Measurements from ENCODE around the gene CIAO3.
"Not testable (repeated sequence)": the region's sequence is repeated elsewhere in the genome, so short reads cannot be mapped to it uniquely, and the experiment has no call there.

The CIAO3 gene

DNA sequence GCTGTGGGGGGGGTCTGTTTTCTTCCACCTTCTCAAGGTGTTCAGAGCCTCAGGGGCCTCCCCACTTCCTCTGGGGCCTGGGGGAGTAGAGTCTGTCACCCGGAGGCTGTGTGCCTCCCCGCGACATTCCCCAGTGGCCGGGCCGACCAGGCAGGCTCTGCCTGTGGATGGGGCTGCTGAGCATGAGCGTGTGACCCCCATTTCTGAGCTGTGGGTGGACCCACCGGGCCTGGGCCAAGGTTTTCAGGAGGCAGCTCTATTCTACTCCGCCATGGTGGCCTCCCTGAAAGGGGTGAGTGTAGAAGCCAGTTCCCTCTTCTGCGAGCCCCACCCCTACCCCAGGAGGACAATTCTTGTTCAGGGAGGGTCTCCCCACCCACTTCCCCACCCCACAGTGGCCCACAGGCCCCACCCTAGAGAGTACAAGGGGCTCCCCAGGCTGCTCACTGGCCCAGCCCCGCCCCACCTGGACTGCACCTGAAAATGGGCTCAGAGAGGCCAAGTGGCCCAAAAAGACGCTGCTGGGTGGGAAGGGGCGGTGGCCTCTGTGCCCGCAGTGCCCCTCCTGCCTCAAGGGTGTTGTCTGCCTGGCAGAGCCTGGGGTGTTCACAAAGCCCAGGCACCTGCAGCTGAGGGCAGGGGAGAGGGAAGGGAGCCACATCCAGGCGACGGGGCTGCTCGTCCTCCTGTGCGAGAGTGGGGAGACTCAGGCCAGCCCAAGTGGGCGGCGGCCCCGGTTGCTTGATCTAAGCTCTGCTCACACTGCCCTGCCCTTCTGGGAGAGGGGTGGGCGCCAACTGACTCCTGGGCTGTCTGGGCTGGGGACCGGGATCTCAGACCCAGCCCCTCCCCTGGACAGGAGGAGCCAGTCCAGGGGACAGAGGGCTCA, 21.1 kb upstream of the CIAO3 start:
- no peak for DNase-seq (ENCODE audit: extremely low spot score, insufficient read length, low read depth)
- FAIRE-seq: no peak

DNA sequence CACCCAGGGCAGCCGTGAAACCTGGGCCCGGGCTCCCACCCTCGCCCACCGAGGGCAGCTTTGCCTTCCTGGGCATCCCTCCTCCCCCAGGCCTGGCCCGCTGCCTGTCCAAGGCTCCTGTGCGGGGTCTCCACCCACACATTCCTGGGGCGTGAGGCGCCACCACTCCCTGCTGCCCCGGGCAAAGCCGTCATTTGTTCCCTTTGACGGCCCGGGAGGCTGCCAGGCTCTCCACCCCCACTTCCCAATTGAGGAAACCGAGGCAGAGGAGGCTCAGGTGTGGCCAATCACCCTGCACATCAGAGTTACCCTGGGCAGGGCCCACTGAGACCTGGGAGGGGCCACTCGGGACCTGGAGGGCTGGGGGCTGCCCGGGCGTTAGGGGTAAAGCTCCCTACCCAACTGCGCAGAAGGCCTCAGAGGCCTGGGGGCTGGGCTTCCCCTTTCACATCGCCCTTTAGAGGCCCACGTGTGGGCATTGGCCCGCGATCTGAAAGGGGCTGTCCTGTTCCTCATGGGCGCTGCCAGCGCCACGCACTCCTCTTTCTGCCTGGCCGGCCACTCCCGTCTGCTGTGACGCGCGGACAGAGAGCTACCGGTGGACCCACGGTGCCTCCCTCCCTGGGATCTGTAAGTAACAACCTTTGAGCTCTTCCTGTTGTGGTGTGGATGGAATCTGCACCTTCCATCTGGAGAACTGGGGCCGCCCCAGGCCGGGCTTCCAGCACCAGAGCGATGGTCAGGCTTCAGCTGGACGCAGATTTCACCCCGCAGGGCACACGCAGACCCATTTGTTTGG, 19.9 kb upstream of the CIAO3 start, which contains the start of gene MSLN:
MSLN (plus strand) TSS at position 190 of the 799 bp plus-strand sequence. CDS start 1,947 bp downstream, outside the sequence.
- no peak for DNase-seq (ENCODE audit: extremely low spot score, insufficient read length, low read depth)
- FAIRE-seq: no peak

DNA sequence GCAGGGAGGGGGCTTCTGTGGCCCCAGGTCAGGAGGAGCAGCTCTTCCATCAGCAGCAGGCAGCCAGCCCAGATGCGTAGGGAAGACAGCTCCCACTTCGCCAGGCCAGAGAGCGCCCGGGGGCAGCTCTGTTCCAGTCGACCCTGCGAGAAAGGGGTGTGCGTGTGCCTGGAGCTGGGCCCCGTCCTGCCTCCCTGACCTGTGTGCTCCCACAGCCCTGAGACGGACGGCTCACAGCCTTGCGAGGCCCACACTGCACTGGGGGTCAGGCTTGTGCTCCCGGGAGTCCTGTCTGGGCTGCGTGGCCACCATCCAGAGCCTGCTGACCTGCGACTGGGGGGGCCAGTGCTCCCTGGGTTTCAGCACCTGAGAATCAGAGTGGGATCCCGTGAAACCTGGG, 19.3 kb upstream of the CIAO3 start:
- FAIRE-seq: no peak
- no peak for DNase-seq (ENCODE audit: extremely low spot score, insufficient read length, low read depth)

DNA sequence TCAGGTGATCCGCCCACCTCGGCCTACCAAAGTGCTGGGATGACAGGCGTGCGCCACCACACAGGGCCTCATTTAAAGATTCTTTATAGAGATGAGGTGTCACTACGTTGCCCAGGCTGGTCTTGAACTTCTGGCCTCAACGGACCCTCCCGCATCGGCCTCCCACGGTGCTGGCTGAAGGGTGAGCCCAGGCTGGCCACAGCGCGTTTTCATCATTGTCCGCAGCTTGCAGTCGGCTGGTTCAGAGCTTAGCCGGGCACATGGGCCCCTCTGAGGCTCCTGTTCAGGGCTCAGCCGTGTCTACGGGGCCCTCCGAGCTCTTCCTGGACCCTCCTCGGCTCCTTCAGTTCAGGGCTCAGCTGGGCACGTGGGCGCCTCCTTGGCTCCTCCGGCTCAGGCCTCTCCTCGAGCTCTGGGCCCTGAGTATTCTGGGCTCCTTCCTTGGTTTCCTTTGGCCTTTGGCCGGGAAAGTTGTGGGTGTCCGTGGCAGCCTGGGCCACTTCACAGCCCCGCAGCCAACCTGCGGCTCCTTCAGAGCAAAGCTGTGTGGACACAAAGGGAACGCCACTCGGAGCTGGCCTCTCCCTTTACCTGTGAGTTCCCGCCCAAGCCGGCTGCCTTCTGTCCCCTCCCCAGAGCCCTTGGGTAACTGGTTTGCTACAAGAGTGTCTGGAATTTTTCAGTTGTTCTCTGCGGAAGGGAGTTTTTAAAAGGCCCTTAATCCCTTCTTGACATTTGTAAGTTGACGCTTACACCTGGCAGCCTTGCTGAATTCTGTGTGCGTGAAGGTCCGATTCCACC, 18.5 kb upstream of the CIAO3 start:
- DNase-seq (ENCODE audit: extremely low spot score, insufficient read length, low read depth) (no peak), FAIRE-seq (no peak)

DNA sequence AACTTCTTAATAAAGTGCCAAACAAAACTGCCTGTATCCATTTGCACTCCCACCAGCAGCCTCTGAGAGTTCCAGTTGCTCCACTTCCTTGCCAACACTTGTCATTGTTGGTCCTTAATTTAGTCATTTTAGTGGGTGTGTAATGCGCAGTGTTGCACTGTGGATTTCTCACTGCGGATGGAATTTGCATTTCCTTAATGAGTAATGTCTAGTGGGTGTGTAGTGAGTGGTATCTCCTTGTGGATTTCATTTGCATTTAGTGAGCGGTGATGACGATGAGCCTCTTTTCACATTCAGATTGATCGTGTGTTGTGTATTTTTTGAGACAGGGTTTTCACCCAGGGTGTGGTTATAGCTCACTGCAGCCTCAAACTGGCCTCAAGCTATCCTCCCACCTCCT, 15.6 kb upstream of the CIAO3 start:
- DNase-seq (ENCODE audit: extremely low spot score, insufficient read length, low read depth) (no peak), FAIRE-seq (no peak)

DNA sequence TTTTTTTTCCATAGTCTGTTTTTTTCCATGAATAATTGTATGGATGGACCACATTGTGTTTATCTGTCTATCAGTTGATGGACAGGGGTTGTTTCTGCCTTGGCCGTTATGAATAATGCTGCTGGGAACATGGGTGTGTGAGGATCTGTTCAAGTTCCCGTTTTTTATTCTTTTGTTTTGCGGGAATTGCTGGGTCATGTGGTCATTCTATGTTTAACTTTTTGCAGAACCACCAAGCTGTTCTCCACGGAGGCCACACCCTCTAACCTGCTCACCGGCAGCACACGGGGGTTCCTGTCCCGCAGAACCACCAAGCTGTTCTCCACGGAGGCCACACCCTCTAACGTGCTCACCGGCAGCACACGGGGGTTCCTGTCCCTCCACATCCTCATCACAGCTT, 13.9 kb upstream of the CIAO3 start:
- FAIRE-seq: no peak
- no peak for DNase-seq (ENCODE audit: extremely low spot score, insufficient read length, low read depth)

DNA sequence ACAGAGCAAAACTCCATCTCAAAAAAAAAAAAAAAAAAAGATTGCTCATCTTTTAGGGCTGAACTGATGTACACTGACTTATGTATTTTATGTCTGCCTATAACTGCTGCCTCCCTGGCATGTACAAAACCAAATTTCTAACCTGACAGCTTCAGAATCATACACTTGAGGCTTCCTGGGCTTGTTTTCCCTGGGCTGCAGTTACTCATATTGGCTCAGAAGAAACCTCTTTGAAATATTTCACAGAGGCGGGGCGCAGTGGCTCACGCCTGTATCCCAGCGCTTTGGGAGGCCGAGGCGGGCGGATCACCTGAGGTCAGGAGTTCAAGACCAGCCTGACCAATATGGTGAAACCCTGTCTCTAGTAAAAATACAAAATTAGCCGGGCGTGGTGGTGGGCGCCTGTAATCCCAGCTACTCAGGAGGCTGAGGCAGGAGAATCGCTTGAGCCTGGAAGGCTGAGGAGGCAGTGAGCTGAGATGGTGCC, 13.4 kb upstream of the CIAO3 start:
- DNase-seq (ENCODE audit: extremely low spot score, insufficient read length, low read depth); FAIRE-seq: not testable (repeated sequence)

DNA sequence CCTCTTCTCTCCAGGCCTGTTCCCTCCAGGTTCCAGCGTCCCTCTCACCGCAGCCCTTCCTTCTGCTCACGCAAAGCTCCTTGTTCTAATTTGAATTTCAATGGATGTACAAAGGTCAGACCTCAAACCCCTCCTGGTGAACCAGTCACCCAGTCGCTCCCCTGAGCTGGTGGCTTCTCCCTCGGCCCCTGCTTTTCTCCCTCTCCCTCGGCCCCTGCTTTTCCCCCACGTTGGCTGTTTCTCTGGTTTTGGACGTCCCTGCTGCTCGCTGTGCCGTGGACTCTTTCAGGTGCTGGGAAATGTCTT, 11.2 kb upstream of the CIAO3 start:
- FAIRE-seq (no peak), DNase-seq (ENCODE audit: extremely low spot score, insufficient read length, low read depth) (no peak)

DNA sequence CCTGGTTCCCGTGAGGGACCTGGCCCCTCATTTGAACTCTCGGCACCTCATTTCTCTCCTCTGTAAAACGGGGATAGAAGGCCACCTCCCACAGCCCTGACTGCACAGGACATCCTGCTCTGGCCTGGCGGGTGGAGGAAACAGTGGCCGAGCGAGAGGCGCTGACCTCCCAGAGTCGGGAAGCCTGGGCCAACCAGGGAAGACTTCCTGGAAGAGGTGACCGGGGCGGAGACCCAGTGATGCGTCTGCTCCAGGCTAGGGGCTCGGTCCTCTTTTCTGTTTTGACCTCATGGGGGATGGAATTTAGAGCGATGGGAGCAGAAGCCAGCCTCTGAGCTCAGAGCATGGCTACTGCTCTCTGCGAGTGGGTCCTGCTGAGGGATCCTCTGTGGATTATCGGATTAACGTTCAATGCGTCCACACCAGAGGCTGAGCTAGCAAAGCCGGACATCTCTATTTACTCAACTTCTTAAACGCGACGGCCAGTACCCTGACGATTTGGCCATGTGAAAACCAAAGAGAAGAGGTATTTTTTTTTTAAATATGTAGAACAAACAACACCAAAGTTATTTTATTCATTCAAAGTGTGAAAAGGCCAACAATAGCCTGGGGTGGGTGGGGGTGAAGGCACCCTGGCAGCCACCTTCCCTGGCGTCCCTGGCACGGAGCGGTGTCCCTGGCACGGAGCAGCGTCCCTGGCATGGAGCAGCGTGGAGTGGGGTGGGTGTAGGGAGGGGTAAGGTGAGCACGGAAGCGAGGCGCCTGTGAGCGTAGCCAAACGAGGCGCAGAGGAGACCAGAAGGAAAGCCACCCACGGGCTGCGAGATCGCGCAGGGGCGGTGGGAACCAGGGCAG, 10.6 kb upstream of the CIAO3 start:
- DNase-seq (ENCODE audit: extremely low spot score, insufficient read length, low read depth) (no peak), FAIRE-seq (no peak)

DNA sequence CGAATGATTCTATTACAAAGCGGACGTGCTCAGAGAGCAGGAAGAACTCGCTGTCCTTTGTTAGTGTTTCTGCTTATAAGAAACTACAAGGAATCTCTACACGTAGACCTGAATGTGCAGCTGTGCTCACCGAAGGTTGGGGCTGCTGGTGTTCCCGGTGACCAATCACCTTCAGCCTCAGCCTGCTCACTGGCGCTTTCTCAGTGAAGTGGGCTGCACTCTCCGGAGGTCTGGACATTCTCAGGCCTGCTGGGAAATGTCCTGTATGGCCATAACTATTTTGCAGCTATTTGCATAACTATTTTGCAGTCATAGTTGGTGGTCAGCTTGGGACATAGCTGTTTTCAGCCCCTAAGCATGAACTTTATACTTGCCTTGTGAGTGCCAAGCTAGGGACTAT, 9.7 kb upstream of the CIAO3 start:
- FAIRE-seq (no peak), DNase-seq (ENCODE audit: extremely low spot score, insufficient read length, low read depth) (no peak)

DNA sequence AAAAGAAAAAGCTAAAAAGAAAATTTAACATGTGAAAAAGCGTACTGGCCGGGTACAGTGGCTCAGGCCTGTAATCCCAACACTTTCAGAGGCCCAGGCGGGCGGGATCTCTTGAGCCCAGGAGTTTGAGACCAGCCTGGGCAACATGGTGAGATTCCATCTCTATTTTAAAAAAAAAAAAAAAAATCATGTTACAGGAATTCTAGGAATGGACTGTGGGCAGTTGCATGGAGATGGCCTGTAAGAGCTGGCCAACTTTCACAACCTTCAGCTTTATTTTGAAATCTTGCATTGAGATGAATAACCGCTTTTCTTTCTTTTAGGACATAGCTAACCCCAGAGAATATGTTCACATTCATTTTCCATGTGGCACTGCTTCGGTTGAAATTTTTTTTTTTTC, 8.2 kb upstream of the CIAO3 start:
- FAIRE-seq: no peak

DNA sequence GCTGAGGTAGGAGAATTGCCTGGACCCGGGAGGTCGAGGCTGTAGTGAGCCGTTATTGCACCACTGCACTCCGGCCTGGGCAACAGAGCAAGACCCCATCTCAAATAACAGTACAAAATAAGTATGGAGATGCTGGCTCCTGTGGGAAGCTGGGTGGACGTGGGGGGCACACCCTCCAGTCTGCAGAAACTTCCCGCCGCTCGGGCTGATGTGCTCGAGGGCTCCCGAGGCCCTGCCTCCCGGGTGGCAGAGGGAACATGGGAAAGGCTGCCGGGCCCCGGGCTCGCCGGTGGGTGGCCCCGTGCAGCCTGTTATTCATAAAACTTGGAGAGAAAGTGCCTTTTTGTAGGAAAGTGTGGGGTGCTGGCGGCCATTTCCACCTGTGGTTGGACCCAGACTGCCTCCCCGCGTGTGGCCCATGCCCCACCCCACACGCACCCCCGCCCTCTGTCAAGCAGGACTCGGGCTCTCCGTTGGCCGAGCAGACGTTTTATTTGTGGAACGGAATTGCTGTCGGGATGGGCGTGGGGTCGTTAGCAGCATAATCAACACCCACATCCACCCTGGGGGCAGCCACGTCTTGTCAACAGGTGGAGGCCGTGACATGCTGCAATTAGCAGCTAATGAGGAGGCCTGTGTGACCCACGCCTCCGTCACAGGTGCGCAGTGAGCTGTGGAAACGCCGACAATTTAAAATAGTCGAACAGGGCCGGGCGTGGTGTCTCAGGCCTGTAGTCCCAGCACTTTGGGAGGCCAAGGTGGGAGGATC, 7.4 kb upstream of the CIAO3 start:
- no peak for FAIRE-seq
- DNase-seq (ENCODE audit: extremely low spot score, insufficient read length, low read depth): no peak

More for the DNA sequence above, 8.2 kb upstream of the CIAO3 start:
- DNase-seq (ENCODE audit: extremely low spot score, insufficient read length, low read depth): no peak

DNA sequence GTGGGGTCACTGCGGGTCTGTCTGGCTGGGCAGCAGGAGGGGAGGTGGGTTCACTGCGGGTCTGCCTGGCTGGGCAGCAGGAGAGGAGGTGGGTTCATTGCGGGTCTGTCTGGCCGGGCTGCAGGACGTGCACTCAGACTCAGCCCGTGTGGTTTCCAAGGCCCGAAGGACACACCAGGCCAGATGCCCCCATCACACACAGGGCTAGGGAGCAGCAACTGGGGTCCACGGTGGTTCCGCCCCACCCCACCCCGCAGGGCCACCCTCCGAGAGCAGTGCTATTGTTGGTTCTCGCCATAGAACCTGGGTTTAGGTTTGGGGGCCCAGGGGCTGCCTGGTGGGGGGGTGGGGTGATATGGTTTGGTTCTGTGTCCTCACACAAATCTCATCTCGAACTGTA, 5.8 kb upstream of the CIAO3 start:
- DNase-seq (ENCODE audit: extremely low spot score, insufficient read length, low read depth) (no peak), FAIRE-seq (no peak)

DNA sequence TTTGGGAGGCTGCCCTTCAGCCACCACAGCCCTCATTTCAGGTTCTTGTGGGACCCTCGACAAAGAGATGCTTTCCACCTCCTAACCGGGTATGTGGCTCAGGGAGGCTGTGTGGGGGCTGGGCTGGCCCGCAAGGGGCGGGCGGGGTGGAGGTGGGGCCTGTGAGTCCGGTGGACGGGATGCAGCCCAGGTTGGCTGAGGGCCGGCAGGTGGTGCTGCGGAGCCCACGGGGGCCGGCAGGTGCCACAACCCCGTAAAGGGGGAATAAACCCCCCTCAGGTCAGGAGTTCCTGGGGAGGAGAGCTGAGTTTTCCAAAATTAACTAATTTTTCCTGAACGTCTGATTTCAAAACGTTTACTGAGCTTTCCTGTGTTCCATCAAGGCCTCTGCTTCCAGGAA, 4.9 kb upstream of the CIAO3 start:
- FAIRE-seq (no peak), DNase-seq (ENCODE audit: extremely low spot score, insufficient read length, low read depth) (no peak)

DNA sequence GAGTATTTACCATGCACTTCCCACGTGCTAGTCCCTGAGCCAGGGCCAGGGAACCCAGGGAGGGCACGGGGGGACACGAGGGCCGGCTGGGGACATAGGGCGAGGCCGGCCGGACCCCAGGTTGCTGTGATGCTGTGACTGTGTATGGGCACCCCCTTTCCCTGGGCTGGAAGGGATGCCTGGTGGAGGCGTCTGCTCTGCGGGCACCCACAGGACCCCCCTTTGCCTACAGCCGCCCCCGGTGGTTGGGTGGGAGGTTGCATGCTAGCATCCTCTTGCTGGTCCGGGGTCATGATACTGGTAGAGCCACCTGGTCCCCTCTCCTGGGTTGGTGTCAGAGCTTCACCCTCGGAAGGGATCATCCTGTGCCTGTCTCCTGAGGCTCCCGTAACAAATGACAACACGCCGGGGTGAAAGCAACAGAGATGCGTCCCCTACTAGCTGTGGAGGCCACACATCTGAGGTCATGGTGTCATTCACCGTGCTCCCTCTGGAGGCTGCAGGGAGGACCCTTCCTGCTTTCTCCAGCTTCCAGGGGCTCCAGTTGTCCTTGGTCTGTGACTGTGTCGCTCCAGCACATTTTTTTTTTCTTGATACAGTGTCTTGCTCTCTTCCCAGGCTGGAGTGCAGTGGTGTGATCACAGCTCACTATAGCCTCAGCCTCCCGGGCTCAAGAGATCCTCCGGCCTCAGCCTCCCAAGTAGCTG, 3.1 kb upstream of the CIAO3 start:
- DNase-seq (ENCODE audit: extremely low spot score, insufficient read length, low read depth): no peak
- no peak for FAIRE-seq

DNA sequence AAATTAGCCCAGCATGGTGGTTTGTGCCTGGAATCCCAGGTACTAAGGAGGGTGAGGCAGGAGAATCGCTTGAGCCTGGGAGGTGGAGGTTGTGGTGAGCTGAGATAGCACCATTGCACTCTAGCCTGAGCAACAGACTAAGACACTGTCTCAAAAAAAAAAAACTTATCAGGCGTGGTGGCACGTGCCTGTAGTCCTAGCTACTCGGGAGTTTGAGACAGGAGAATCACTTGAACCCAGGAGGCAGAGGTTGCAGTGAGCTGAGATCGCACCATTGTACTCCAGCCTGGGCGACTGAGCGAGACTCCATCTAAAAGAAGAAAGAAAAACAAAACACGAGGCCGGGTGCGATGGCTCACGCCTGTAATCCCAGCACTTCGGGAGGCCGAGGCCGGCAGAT, 2.1 kb upstream of the CIAO3 start:
- DNase-seq (ENCODE audit: extremely low spot score, insufficient read length, low read depth); FAIRE-seq: not testable (repeated sequence)

DNA sequence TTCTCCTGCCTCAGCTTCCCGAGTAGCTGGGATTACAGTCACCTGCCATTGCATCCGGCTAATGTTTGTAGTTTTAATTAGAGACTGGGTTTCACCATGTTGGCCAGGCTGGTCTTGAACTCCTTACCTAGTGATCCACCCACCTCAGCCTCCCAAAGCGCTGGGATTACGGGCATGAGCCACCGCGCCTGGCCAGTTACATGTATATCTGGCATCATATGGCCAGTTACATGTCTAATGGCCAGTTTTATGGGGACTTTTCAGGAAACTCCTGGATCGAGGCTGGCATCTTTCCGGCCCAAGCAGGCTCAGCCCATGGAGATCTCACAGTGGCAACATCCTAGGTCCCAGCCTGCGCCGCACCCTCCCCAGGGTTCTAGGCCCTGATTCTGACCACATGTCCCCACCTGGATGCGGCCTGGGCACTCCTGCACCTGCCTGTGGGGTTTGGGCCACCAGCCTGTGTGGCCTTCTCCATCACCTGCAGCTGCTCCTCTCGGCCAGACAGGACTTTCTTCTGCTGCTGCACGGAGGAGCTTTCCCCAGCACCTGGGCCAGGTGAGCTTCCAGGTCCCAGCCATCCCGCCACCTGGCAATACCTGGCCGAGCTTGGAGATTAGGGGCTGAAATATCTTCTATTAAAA, 1.3 kb upstream of the CIAO3 start:
- FAIRE-seq (no peak), DNase-seq (ENCODE audit: extremely low spot score, insufficient read length, low read depth) (no peak)

DNA sequence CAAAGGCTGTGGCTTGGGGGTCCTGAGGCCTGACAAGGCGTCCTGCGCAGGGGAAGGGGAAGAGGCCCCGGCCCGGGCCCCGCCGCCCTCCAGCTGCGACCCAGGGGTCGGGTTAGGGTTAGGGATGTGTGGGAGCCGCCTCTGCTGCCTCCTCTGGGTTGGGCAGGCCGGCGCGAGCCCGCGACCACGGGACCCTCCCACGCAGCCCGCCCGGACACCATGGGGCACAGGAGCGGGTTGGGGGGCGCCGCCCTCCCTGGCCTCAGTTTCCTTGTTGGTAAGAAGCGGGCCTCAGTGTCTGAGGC, 386 bp downstream of the CIAO3 start:
- FAIRE-seq: no peak

More for the DNA sequence above, 386 bp downstream of the CIAO3 start:
- no peak for DNase-seq (ENCODE audit: extremely low spot score, insufficient read length, low read depth)

Data from GM18507 (cell line).